Epithelial cell of proximal tubule (primary cell): Measurements from ENCODE around the gene MAPK8. TPM values are rescaled to one million over a fixed set of nuclear protein-coding genes. Genes with fewer than 3 reads are reported as not detected.

ENCODE experiments used
- DNase-seq: peaks from one replicate; pipeline ENCODE4 v3.0.0-alpha.2; 2011; ENCODE audit warnings: low read depth
- H3K4me3 ChIP-seq: 2 replicates; pipeline ENCODE4 v1.5.1; 2011; ENCODE audit warnings: low read depth, mild to moderate bottlenecking, low read length
- total RNA-seq: library from RNA; depleted of rRNA; stranded (reverse); fragments of >200 nt; gene quantifications from 2 replicates; pipeline ENCODE4 v1.2.3, GENCODE V29; 2015
- TF ChIP-seq, protein P1 (sequence below): conservative IDR thresholded peaks from 2 replicates; pipeline ENCODE4 v1.5.1; 2012; ENCODE audit warnings: low read depth, mild to moderate bottlenecking, low read length

Gene MAPK8
- total RNA-seq, 1 donor from 2014 or later = 59.4 TPM

GRCh38 chr10:48473704-48474103 is 167.2 kb downstream of the MAPK8 start:
- DNase-seq = no peak
- TF ChIP-seq, protein P1, sequence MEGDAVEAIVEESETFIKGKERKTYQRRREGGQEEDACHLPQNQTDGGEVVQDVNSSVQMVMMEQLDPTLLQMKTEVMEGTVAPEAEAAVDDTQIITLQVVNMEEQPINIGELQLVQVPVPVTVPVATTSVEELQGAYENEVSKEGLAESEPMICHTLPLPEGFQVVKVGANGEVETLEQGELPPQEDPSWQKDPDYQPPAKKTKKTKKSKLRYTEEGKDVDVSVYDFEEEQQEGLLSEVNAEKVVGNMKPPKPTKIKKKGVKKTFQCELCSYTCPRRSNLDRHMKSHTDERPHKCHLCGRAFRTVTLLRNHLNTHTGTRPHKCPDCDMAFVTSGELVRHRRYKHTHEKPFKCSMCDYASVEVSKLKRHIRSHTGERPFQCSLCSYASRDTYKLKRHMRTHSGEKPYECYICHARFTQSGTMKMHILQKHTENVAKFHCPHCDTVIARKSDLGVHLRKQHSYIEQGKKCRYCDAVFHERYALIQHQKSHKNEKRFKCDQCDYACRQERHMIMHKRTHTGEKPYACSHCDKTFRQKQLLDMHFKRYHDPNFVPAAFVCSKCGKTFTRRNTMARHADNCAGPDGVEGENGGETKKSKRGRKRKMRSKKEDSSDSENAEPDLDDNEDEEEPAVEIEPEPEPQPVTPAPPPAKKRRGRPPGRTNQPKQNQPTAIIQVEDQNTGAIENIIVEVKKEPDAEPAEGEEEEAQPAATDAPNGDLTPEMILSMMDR = no peak
- no peak overlapping the region for H3K4me3 ChIP-seq

DNA sequence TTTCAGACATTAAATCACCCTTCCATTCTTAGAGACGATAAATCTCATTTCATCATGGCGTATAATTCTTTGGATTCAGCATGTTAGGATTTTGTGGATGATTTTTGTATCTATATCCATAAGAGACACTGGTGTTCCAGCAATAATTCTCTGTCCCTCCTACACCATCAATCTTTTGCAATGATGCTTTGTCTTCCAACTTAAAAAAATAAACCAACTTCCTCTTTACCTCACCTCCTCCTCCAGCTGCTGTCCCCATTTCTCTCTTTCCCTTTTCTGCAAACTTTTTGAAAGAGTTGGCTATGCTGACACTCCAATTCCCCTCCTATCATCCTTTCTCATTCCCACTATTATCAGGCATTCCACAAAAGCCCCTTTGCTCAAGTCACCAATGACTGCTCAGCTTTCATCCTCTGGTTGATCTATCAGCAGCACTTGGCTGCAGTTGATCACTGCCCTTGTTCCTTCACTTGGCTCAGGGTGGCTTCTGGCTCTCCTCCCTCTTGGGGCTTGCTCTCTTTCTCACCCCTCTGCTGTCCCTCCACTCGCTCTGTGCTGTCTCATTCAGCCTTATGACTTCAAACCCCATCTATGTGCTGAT is 168.4 kb downstream of the MAPK8 start:
- no peak overlapping the region for H3K4me3 ChIP-seq
- TF ChIP-seq, protein P1 = no peak
- no peak for DNase-seq

GRCh38 chr10:48475943-48476278 is 169.4 kb downstream of the MAPK8 start:
- no peak for DNase-seq
- no peak overlapping the region for H3K4me3 ChIP-seq
- TF ChIP-seq, protein P1 = no peak

- H3K4me3 ChIP-seq = no peak overlapping the region
- TF ChIP-seq, protein P1 = no peak
- no peak for DNase-seq
These were observed 170.0 kb downstream of the MAPK8 start for GRCh38 chr10:48476279-48476982.

- TF ChIP-seq, protein P1 = no peak
- no peak for DNase-seq
- no peak overlapping the region for H3K4me3 ChIP-seq
These were observed 170.7 kb downstream of the MAPK8 start for GRCh38 chr10:48477141-48477540.

DNA sequence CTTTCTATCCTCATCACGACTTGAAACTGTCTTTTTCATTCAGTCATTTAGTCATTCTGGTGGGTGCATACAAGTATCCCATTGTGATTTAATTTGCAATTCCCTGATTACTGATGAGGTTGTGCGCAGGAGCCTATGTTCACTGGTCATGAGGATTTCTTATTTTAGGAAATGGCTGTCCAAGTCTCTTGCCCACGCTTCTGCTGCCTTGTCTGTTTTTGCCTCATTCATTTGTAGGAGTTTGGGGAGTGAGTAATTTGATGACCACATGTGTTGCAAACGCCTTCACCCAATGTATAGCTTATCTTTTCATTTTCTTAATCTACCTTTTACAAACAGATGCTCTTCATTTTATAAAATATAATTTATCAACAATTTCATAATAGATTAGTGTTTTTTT is 171.1 kb downstream of the MAPK8 start:
- TF ChIP-seq, protein P1 = no peak
- H3K4me3 ChIP-seq = no peak overlapping the region
- DNase-seq = no peak

DNA sequence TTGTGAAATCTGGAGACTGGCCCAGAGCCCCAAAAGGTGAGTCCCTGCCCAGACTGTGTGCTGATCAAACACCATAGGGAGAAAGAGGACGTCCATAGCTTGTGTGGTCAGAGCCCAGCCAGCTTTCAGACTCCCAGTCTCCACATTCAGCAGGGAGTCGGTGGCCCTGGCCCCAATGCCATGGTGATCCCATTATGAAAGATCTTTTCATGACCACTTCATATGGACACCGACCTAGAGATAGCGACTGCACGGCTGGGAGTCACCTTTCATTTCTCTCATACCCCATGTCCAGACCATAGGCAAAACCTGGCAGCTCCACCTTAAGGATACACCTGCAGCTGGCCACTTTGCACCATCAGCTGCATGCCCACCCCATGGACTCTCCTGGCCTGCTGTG is 172.0 kb downstream of the MAPK8 start:
- no peak overlapping the region for H3K4me3 ChIP-seq
- DNase-seq = no peak
- TF ChIP-seq, protein P1 = no peak
